ENCODE results near the gene UCHL5.
"Not testable (repeated sequence)": the region's sequence is repeated elsewhere in the genome, so short reads cannot be mapped to it uniquely, and the experiment has no call there.

Gene UCHL5

GRCh38 chr1:192993426-192994085, 65.6 kb downstream of the UCHL5 start:
- no peak for DNase-seq (ENCODE audit: low read depth in 1 of 2, low spot score in 1 of 2)
- Histone ChIP-seq H3K4me3 (replicated peaks; ENCODE audit: insufficient read depth, low read length) (no peak overlapping the region), H3K27me3 (ENCODE audit: insufficient read depth, poor library complexity, severe bottlenecking) (no peaks in the 10 kb centered on the region), H3K27ac (replicated peaks) (no peak overlapping the region)
- TF ChIP-seq SPI1 (IDR thresholded peaks at IDR 0.05; ENCODE audit: borderline replicate concordance, low read depth), result no peak
- TF ChIP-seq, protein P1, sequence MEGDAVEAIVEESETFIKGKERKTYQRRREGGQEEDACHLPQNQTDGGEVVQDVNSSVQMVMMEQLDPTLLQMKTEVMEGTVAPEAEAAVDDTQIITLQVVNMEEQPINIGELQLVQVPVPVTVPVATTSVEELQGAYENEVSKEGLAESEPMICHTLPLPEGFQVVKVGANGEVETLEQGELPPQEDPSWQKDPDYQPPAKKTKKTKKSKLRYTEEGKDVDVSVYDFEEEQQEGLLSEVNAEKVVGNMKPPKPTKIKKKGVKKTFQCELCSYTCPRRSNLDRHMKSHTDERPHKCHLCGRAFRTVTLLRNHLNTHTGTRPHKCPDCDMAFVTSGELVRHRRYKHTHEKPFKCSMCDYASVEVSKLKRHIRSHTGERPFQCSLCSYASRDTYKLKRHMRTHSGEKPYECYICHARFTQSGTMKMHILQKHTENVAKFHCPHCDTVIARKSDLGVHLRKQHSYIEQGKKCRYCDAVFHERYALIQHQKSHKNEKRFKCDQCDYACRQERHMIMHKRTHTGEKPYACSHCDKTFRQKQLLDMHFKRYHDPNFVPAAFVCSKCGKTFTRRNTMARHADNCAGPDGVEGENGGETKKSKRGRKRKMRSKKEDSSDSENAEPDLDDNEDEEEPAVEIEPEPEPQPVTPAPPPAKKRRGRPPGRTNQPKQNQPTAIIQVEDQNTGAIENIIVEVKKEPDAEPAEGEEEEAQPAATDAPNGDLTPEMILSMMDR (IDR thresholded peaks at IDR 0.05; ENCODE audit: insufficient read depth, low read length), result no peak
- TF ChIP-seq GABPA (IDR thresholded peaks at IDR 0.05; ENCODE audit: low read depth), result no peak
- TF ChIP-seq, protein P2, sequence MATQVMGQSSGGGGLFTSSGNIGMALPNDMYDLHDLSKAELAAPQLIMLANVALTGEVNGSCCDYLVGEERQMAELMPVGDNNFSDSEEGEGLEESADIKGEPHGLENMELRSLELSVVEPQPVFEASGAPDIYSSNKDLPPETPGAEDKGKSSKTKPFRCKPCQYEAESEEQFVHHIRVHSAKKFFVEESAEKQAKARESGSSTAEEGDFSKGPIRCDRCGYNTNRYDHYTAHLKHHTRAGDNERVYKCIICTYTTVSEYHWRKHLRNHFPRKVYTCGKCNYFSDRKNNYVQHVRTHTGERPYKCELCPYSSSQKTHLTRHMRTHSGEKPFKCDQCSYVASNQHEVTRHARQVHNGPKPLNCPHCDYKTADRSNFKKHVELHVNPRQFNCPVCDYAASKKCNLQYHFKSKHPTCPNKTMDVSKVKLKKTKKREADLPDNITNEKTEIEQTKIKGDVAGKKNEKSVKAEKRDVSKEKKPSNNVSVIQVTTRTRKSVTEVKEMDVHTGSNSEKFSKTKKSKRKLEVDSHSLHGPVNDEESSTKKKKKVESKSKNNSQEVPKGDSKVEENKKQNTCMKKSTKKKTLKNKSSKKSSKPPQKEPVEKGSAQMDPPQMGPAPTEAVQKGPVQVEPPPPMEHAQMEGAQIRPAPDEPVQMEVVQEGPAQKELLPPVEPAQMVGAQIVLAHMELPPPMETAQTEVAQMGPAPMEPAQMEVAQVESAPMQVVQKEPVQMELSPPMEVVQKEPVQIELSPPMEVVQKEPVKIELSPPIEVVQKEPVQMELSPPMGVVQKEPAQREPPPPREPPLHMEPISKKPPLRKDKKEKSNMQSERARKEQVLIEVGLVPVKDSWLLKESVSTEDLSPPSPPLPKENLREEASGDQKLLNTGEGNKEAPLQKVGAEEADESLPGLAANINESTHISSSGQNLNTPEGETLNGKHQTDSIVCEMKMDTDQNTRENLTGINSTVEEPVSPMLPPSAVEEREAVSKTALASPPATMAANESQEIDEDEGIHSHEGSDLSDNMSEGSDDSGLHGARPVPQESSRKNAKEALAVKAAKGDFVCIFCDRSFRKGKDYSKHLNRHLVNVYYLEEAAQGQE (IDR thresholded peaks at IDR 0.05; ENCODE audit: insufficient replicate concordance, low read depth), result no peak
- no peak for TF ChIP-seq POLR2AphosphoS5 (IDR thresholded peaks at IDR 0.05; ENCODE audit: low read depth)

DNA sequence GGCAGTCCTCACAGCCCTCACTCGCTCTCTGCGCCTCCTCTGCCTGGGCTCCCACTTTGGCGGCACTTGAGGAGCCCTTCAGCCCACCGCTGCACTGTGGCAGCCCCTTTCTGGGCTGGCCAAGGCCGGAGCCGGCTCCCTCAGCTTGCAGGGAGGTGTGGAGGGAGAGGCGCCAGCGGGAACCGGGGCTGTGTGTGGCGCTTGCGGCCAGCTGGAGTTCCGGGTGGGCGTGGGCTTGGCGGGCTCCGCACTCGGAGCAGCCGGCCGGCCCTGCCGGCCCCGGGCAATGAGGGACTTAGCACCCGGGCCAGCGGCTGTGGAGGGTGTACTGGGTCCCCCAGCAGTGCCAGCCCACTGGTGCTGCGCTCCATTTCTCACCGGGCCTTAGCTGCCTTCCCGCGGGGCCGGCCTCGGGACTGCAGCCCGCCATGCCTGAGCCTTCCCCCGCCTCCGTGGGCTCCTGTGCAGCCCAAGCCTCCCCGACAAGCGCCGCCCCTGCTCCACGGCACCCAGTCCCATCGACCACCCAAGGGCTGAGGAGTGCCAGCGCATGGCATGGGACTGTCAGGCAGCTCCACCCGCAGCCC, 72.3 kb downstream of the UCHL5 start:
- H3K27me3 ChIP-seq (ENCODE audit: insufficient read depth, poor library complexity, severe bottlenecking); H3K27ac ChIP-seq (replicated peaks); DNase-seq (ENCODE audit: low read depth in 1 of 2, low spot score in 1 of 2); H3K4me3 ChIP-seq (replicated peaks; ENCODE audit: insufficient read depth, low read length): not testable (repeated sequence)

GRCh38 chr1:192986110-192986747, 72.9 kb downstream of the UCHL5 start:
- DNase-seq (ENCODE audit: low read depth in 1 of 2, low spot score in 1 of 2), result no peak
- no peak for TF ChIP-seq POLR2AphosphoS5 (IDR thresholded peaks at IDR 0.05; ENCODE audit: low read depth)
- TF ChIP-seq SPI1 (IDR thresholded peaks at IDR 0.05; ENCODE audit: borderline replicate concordance, low read depth), result no peak
- no peak for TF ChIP-seq GABPA (IDR thresholded peaks at IDR 0.05; ENCODE audit: low read depth)
- TF ChIP-seq, protein P1 (IDR thresholded peaks at IDR 0.05; ENCODE audit: insufficient read depth, low read length), result no peak
- TF ChIP-seq, protein P2 (IDR thresholded peaks at IDR 0.05; ENCODE audit: insufficient replicate concordance, low read depth), result no peak
- Histone ChIP-seq H3K27me3 (ENCODE audit: insufficient read depth, poor library complexity, severe bottlenecking) (no peaks in the 10 kb centered on the region), H3K4me3 (replicated peaks; ENCODE audit: insufficient read depth, low read length) (no peak overlapping the region), H3K27ac (replicated peaks) (no peak overlapping the region)

- Histone ChIP-seq H3K4me3 (replicated peaks; ENCODE audit: insufficient read depth, low read length) (no peak overlapping the region), H3K27ac (replicated peaks) (no peak overlapping the region), H3K27me3 (ENCODE audit: insufficient read depth, poor library complexity, severe bottlenecking) (no peaks in the 10 kb centered on the region)
- DNase-seq (ENCODE audit: low read depth in 1 of 2, low spot score in 1 of 2), result peak in 1 of 2 experiments; percentile 30
- TF ChIP-seq SPI1 (IDR thresholded peaks at IDR 0.05; ENCODE audit: borderline replicate concordance, low read depth) (no peak), POLR2AphosphoS5 (IDR thresholded peaks at IDR 0.05; ENCODE audit: low read depth) (no peak), GABPA (IDR thresholded peaks at IDR 0.05; ENCODE audit: low read depth) (no peak)
- TF ChIP-seq, protein P1 (IDR thresholded peaks at IDR 0.05; ENCODE audit: insufficient read depth, low read length), result no peak
- TF ChIP-seq, protein P2 (IDR thresholded peaks at IDR 0.05; ENCODE audit: insufficient replicate concordance, low read depth), result no peak
These were observed 75.1 kb downstream of the UCHL5 start for GRCh38 chr1:192984080-192984479.
